K562 (cell line): ENCODE data around the gene CFAP58. TPM values are rescaled to one million over a fixed set of nuclear protein-coding genes. Genes with fewer than 3 reads are reported as not detected.
A peak's percentile ranks its signal among the peaks of the same experiment; 100 is the strongest.

Source experiments
- ARID1B ChIP-seq: fragments of 450-650 bp; IDR thresholded peaks from 2 replicates; pipeline ENCODE4 v1.6.1; 2016; ENCODE audit warnings: antibody characterized with exemption, mild to moderate bottlenecking, inconsistent platforms
- BCL6 ChIP-seq: fragments of 250-450 bp; sonication (Bioruptor Pico); IDR thresholded peaks from 2 replicates; pipeline ENCODE4 v1.4.0; 2020
- RB1 ChIP-seq: fragments of 450-650 bp; IDR thresholded peaks from 2 replicates; pipeline ENCODE4 v1.6.1; 2017; ENCODE audit warnings: low read depth, mild to moderate bottlenecking
- RBM15 ChIP-seq: fragments of 200-400 bp; formaldehyde crosslinking; IDR thresholded peaks from 2 replicates; pipeline ENCODE4 v1.6.1; 2018; ENCODE audit warnings: mild to moderate bottlenecking, low read length, moderate library complexity; ENCODE audit not compliant: insufficient read depth
- STAG1 ChIP-seq: sonication (generic); formaldehyde crosslinking; IDR thresholded peaks from 2 replicates; pipeline ENCODE4 v1.5.0; 2020; ENCODE audit warnings: missing genetic modification reagents, borderline replicate concordance
- SUPT5H ChIP-seq: fragments of 450-650 bp; IDR thresholded peaks from 2 replicates; pipeline ENCODE4 v1.6.1; 2016
- ZNF146 ChIP-seq: IDR thresholded peaks from one replicate; pipeline ENCODE4 v1.6.1; 2018; ENCODE audit warnings: missing compliant biosample characterization; ENCODE audit not compliant: unreplicated experiment
- ZNF212 ChIP-seq: fragments of 450-650 bp; formaldehyde crosslinking; IDR thresholded peaks from 2 replicates; pipeline ENCODE4 v1.4.0; 2020; ENCODE audit warnings: mild to moderate bottlenecking
- ZNF316 ChIP-seq: fragments of 450-650 bp; IDR thresholded peaks from 2 replicates; pipeline ENCODE4 v1.6.1; 2016
- ZNF584 ChIP-seq: fragments of 200-800 bp; sonication (Bioruptor generic); IDR thresholded peaks from 2 replicates; pipeline ENCODE4 v1.6.1; 2016; ENCODE audit warnings: low read depth, mild to moderate bottlenecking, missing genetic modification characterization, missing compliant biosample characterization
- ZNF766 ChIP-seq: fragments of 200-800 bp; sonication (Bioruptor generic); conservative IDR thresholded peaks from 2 replicates; pipeline ENCODE4 v1.6.1; 2016; ENCODE audit warnings: missing genetic modification characterization, missing compliant biosample characterization
- polyA plus RNA-seq, 8 experiments: library from polyadenylated mRNA; depleted of rRNA in 4 of 8; stranded (reverse) in 5 of 8; unstranded in 3 of 8; fragments of >200 nt; fragmentation: Nextera tagmentation in 2 of 8; fragmentation: Illumina TruSeq in 1 of 8; extraction: Ambion mirVana in 2 of 8; extraction: Trizol in 1 of 8; gene quantifications; 2 replicates each; pipeline versions ENCODE4 v1.2.1 to v1.2.3, GENCODE V29; 2011 to 2014; ENCODE audit warnings: inconsistent platforms in 1 of 8, missing spikeins in 1 of 8
- total RNA-seq, 7 experiments: library from RNA; depleted of rRNA in 6 of 7; stranded (reverse); fragments of >200 nt in 6 of 7; fragmentation: Illumina TruSeq in 2 of 7; extraction: Trizol in 2 of 7; gene quantifications; 2 replicates each; pipeline versions ENCODE4 v1.2.1 to v1.2.3, GENCODE V29; 2011 to 2021; ENCODE audit warnings: low replicate concordance in 1 of 7
- TF ChIP-seq, protein P1 (sequence below): IDR thresholded peaks from 2 replicates; pipeline ENCODE4 v1.6.1; 2011; ENCODE audit not compliant: insufficient read length; ENCODE audit errors: extremely low read depth
- TF ChIP-seq, protein P2 (sequence below): fragments of 450-650 bp; IDR thresholded peaks from one replicate; pipeline ENCODE4 v1.6.1; 2018; ENCODE audit warnings: mild to moderate bottlenecking, moderate library complexity; ENCODE audit not compliant: partially characterized antibody
- TF ChIP-seq, protein P3 (sequence below): fragments of 450-650 bp; IDR thresholded peaks from 2 replicates; pipeline ENCODE4 v1.6.1; 2016; ENCODE audit warnings: antibody characterized with exemption
- TF ChIP-seq, protein P4 (sequence below): fragments of 250-450 bp; sonication (Bioruptor Pico); IDR thresholded peaks from 2 replicates; pipeline ENCODE4 v1.8.0; 2021; ENCODE audit warnings: moderate library complexity, mild to moderate bottlenecking, inconsistent platforms
- TF ChIP-seq, protein P5 (sequence below): fragments of 250-450 bp; sonication (Bioruptor Pico); IDR thresholded peaks from 2 replicates; pipeline ENCODE4 v1.4.0; 2020; ENCODE audit warnings: mild to moderate bottlenecking, moderate library complexity, borderline replicate concordance

Gene CFAP58
- total and polyA plus RNA-seq, 9 of the 15 experiments (the other 6 are each of a cell fraction or from before 2014, with no cell fraction given): 0.08 to 2.0 (median 0.71) TPM

DNA sequence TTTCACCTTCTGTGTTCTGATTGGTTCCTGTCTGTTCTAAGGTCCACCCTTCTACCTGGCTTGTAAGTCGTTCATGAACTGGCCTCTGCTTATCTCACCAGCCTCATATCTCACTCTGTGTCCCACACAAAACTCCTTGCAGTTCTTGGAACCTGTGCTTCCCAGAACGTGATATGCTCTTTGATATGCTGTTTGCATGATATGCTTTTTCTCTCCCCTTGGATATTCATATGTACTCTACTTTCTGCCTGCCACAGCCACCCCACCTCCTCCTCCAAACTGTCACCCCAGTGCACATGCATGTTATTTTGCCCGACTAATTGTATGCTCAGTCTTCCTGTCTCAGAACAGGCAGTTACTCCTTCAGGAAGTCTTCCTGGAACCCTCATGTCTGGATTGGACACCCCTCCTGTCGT is 13.5 kb upstream of the CFAP58 start (continued):
- TF ChIP-seq, protein P1, sequence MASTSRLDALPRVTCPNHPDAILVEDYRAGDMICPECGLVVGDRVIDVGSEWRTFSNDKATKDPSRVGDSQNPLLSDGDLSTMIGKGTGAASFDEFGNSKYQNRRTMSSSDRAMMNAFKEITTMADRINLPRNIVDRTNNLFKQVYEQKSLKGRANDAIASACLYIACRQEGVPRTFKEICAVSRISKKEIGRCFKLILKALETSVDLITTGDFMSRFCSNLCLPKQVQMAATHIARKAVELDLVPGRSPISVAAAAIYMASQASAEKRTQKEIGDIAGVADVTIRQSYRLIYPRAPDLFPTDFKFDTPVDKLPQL: no peak
- TF ChIP-seq, protein P2, sequence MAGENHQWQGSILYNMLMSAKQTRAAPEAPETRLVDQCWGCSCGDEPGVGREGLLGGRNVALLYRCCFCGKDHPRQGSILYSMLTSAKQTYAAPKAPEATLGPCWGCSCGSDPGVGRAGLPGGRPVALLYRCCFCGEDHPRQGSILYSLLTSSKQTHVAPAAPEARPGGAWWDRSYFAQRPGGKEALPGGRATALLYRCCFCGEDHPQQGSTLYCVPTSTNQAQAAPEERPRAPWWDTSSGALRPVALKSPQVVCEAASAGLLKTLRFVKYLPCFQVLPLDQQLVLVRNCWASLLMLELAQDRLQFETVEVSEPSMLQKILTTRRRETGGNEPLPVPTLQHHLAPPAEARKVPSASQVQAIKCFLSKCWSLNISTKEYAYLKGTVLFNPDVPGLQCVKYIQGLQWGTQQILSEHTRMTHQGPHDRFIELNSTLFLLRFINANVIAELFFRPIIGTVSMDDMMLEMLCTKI: no peak
- TF ChIP-seq ZNF212 (CRISPR knock-in tag) (no peak), ZNF316 (peak; percentile 53), ZNF146 (CRISPR knock-in tag) (no peak), RB1 (no peak), SUPT5H (no peak), STAG1 (no peak), ZNF584 (CRISPR knock-in tag) (no peak), BCL6 (CRISPR knock-in tag) (no peak), RBM15 (no peak), ZNF766 (CRISPR knock-in tag) (no peak), ARID1B (peak; percentile 91)
- TF ChIP-seq, protein P3, sequence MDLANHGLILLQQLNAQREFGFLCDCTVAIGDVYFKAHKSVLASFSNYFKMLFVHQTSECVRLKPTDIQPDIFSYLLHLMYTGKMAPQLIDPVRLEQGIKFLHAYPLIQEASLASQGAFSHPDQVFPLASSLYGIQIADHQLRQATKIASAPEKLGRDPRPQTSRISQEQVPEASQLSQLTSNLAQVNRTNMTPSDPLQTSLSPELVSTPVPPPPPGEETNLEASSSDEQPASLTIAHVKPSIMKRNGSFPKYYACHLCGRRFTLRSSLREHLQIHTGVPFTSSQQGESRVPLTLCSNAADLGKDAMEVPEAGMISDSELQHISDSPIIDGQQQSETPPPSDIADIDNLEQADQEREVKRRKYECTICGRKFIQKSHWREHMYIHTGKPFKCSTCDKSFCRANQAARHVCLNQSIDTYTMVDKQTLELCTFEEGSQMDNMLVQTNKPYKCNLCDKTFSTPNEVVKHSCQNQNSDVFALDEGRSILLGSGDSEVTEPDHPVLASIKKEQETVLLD: peak; percentile 66; the same call in 1 of the 2 replicates
- TF ChIP-seq, protein P4, sequence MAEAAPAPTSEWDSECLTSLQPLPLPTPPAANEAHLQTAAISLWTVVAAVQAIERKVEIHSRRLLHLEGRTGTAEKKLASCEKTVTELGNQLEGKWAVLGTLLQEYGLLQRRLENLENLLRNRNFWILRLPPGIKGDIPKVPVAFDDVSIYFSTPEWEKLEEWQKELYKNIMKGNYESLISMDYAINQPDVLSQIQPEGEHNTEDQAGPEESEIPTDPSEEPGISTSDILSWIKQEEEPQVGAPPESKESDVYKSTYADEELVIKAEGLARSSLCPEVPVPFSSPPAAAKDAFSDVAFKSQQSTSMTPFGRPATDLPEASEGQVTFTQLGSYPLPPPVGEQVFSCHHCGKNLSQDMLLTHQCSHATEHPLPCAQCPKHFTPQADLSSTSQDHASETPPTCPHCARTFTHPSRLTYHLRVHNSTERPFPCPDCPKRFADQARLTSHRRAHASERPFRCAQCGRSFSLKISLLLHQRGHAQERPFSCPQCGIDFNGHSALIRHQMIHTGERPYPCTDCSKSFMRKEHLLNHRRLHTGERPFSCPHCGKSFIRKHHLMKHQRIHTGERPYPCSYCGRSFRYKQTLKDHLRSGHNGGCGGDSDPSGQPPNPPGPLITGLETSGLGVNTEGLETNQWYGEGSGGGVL: no peak
- TF ChIP-seq, protein P5, sequence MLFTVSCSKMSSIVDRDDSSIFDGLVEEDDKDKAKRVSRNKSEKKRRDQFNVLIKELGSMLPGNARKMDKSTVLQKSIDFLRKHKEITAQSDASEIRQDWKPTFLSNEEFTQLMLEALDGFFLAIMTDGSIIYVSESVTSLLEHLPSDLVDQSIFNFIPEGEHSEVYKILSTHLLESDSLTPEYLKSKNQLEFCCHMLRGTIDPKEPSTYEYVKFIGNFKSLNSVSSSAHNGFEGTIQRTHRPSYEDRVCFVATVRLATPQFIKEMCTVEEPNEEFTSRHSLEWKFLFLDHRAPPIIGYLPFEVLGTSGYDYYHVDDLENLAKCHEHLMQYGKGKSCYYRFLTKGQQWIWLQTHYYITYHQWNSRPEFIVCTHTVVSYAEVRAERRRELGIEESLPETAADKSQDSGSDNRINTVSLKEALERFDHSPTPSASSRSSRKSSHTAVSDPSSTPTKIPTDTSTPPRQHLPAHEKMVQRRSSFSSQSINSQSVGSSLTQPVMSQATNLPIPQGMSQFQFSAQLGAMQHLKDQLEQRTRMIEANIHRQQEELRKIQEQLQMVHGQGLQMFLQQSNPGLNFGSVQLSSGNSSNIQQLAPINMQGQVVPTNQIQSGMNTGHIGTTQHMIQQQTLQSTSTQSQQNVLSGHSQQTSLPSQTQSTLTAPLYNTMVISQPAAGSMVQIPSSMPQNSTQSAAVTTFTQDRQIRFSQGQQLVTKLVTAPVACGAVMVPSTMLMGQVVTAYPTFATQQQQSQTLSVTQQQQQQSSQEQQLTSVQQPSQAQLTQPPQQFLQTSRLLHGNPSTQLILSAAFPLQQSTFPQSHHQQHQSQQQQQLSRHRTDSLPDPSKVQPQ: no peak
